GM18858 (cell line): ENCODE data around the gene TSPAN18.

ENCODE experiments used
- ATAC-seq: cut with Tn5 transposase; IDR thresholded peaks from one replicate; pipeline ENCODE4 v1.9.1; 2021; ENCODE audit not compliant: unreplicated experiment

Gene TSPAN18, protein sequence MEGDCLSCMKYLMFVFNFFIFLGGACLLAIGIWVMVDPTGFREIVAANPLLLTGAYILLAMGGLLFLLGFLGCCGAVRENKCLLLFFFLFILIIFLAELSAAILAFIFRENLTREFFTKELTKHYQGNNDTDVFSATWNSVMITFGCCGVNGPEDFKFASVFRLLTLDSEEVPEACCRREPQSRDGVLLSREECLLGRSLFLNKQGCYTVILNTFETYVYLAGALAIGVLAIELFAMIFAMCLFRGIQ

DNA sequence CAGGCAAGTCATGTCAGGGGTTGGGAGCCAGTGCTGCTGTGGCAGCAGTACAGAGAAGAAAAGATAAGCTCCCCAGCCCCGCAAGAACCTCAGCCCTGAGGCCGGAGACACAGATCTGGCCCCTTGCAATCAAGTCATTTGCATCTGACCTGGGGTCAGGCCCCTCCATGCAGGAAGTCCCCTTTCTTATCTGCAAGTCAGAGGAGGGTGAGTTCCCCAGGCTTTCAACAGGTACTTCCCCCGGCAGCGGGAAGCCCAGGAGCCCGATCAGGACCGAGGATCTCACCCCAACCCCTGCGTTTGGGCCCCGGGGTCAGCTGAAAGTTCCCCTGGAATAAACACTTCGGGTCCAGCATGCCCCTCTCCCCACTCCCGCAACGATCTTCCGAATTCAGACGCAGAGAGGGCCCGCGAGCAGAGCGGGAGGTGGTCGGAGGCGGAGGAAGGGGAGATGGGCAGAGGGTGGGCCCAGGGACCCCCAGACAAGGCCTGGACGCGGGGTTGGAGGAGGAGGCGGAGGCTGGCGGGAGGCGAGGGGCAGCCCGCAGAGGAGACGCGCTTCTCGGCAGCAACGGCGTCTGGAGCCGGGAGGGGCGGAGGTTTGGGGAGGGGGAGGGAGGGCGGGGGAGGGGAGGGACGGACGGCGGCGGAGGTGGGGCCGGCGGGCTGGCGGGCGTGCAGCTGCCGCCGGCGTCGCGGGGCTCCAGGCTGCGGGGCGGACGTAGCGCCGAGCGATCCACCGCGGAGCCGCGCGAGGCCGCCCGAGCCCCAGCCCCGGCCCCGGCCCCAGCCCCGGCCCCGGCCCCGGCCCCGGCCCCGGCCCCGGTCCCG is at the start of gene TSPAN18:
Gene TSPAN18, plus strand, starts transcription at position 680 of the 831 bp plus-strand sequence. CDS start 179,455 bp downstream, outside the sequence.
- ATAC-seq, result peak; percentile 87

DNA sequence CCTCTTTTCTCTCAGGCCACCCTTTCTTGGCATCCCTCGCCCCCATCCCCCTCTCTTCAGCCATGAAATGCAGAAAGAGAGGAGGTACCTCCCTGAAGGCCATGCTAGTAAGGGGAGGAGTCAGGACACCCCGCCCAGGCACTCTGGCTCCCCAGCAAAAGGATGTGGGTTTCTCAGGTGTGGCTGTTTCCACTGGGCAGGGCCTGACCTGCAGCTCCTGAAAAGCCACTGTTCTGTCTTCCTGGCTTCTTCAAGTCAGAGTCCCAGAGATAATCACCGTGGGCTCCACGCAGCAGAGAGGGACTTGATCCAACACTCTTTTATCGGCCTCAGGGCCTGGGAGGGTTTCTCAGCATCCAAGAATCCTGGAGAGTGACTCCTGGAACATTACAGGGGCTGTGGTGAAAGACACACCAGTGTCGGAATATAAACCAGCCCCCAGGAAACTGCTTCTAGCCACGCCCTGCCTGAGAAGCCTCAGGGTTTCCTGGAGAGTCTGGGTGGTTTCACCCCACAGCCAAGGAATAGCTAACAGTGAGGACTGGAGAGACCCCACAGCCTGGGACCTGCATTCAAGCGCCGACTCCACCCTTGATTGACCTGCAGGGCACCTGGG is 45.7 kb upstream of the TSPAN18 start:
- ATAC-seq, result no peak

DNA sequence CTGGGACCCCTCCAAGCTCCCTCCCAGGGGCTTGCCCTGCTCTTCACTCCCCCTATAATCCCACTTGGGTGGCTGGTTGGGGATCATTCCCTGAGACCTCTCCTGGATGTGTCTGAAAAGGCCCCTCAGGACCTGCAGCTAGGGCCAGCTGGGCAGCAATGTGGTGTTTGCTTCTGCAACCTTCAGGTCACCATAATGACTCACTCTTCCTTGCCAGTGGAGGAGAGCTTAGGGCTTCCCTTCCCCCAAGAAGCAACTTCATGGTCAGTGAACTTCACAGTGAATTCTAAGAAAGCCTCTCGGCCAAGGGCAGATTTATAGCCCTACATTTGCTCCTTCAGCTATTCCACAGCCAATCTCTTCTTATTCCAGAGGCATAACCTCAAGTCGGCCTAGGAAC is 45.1 kb upstream of the TSPAN18 start:
- ATAC-seq, result no peak

DNA sequence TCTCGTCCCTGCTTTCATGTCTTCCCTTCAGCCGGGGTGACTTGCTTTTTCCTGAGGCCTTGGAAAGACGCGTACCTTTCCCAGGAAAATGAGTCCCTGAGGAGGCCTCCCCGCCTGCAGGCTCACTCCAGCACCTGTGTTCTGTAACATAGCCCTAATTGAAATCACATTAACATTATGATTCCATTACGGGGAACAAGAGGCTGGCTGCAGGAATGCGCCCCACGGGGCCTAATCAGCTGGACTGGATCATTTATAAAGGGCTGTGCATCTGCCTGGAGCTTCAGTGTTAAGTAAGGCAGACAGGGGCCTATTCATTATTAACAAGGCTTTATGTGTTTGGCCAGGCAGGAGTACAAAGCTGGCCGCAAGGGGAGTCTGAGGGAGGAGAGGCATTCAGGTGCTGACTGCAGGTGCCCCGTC is 41.9 kb upstream of the TSPAN18 start:
- no peak for ATAC-seq

DNA sequence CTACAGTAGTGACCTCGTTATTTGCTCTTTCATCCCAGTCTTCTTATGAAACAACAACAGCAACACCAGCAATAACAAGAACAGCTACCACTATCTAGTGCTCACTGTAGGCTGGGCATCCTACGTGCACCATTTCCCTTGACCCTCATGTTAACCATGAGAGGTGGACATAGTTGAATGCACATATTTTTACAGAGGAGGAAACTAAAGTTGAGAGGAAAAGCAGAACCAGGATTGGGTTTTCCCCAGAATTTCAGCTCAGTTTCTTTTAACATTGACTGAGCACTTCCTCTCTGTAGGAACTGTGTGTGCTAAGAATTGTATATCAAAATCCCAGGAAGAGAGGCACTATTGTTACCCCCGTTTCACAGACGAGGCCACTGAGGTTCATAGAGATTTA is 39.4 kb upstream of the TSPAN18 start:
- ATAC-seq, result no peak

DNA sequence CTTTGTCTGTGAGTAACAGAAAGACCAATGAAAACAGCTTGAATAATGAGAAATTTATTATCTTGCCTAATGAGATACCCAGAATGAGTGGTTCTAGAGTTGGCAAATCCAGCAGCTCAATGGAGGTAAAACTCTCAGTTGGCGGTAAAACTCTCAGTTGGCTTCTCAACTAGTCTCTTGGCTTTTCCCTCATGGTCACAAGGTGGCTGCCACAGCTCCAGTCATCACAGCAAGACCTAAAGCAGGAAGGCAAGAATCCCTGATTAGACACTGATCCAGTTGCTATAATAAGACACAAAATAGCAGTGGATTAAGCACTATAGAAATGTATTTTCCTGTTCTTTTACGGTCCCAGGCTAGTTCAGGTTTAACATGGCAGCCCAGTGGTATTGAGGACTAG is 37.5 kb upstream of the TSPAN18 start:
- ATAC-seq, result no peak

DNA sequence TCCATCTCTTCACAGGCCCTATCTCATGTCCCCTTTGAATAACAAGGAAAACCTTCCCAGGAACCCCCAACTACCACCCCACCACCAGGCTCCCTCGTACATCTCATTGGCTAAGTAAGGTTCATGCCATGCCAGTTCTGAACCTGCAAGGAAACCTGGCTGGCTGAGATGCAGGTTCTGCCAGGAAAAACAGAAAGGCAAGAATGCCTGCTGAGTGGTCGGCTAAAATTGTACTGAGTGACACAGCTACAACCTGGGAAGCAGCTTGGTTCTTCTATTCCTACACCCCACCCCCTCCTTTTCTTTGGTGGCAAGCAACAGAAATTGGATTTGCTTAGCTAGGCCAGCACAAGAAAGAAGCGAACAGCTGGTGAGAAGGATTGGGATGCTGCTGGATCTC is 36.1 kb upstream of the TSPAN18 start:
- ATAC-seq, result no peak

DNA sequence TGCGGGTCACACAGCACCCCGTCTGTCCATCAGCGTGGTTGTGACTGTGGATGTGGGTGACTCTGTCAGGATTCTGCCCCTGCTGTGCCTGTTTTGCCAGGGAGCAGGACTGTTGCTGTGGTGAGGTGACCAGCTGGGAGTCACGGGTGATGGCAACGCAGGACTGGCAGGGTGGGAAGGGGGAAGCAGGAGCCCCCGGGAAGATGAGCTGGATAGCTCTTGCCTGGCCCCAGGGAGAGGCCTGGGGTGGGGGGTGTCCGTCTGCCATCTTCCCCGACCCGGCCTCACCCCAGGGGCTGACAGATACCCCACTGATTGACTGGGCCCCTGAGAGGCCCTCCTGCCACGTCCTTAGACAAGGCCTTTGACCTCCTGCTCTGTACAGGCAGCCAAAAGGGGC is 34.3 kb upstream of the TSPAN18 start:
- no peak for ATAC-seq

DNA sequence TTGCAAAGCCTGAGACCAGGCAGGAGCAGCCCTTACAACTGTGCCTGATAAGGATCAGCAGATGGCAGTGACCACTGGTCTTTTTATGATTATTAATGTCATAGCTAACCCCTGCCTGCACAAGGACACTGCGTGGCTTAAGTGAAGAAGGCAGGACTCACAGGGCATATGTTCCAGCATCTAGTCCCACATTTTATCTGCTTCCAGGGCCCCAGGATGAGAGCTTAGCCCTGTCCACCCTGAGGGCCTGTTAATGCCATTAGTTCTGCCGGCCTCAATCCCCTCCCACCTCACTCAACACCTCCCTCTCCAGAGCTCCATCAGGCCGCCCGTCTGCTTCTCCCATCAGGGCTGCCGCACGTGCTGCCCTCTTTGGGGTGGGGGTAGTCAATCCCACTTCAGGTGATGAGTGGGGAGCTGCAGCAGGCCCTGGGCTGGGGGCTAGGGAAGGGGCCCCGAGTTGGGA is 33.1 kb upstream of the TSPAN18 start:
- ATAC-seq, result no peak

DNA sequence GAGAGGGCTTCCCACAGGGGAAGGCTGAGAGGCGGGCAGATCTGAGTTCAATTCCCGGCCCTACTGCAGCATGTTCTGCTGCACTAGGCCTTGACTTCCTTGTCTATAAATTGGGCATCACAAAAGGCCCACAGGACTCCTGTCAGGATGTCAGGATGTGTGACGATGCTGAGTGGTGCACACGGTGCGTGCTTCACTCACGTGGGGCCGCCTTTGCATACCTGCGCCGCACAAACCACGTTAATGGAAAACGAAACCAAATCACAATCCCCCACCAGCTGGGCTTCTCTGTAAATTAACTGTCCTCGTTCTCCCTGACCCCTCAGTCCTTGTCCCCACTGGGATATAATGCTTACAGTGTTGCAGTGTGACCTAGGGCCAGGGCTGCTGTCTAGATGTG is 32.3 kb upstream of the TSPAN18 start:
- no peak for ATAC-seq

DNA sequence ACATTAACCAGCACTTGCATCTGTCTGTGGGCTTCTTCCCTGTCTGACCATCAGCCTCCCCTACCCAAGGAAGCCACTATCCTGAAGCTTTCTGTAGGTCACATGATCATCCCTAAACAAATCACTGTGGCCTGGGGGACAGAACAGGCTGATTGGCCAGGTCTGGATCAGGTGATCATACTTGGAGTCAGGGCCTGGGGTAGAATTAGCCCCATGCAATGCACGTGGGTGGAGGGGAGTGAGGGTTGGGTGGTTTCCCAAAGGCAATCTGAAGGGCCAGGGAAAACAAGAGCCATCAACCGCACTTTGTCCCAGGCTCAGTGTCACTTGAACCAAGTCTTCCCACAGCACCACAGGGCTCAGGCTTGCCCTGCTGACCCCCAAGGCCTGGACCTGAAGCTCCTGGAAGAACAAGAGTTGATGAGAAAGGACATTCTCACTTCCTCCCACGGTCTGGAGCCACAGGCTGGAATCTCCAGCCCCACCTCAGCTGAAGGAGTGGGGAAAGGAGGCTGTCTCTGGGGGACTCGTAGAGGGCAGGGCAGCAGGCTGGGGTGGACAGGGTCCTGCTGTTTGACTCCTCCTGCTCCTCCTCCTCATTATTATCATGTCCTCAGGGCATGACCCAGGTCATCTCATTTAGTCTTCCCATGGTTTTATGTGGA is 31.5 kb upstream of the TSPAN18 start:
- no peak for ATAC-seq

DNA sequence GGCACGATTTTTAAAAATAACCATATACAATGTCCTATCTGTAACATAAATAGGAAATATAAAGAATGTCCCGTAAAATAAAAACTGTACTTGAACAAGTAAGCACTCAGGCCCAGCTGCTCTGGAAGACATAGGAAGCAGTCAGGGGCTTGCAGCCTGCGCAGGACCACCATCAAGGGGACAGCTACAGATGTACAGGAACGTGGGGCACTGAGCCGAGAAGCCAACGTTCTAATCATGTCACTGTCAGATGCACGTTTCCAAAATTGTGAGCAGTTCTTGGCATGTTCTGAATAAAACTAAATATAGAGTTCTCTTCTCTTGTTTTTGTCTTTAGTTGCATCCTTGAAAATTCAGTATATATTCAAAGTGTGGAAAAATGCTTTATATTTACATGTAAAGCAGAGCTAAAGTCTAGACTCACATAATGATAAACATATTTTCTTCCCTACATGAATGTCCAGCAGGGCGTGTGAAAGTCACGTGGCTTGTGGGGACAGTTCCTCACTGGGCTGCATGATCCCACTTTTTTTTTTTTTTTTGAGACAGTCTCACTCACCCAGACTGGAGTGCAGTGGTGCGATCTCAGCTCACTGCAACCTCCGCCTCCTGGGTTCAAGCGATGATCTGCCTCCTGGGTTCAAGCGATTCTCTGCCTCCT is 28.4 kb upstream of the TSPAN18 start:
- ATAC-seq, result no peak

DNA sequence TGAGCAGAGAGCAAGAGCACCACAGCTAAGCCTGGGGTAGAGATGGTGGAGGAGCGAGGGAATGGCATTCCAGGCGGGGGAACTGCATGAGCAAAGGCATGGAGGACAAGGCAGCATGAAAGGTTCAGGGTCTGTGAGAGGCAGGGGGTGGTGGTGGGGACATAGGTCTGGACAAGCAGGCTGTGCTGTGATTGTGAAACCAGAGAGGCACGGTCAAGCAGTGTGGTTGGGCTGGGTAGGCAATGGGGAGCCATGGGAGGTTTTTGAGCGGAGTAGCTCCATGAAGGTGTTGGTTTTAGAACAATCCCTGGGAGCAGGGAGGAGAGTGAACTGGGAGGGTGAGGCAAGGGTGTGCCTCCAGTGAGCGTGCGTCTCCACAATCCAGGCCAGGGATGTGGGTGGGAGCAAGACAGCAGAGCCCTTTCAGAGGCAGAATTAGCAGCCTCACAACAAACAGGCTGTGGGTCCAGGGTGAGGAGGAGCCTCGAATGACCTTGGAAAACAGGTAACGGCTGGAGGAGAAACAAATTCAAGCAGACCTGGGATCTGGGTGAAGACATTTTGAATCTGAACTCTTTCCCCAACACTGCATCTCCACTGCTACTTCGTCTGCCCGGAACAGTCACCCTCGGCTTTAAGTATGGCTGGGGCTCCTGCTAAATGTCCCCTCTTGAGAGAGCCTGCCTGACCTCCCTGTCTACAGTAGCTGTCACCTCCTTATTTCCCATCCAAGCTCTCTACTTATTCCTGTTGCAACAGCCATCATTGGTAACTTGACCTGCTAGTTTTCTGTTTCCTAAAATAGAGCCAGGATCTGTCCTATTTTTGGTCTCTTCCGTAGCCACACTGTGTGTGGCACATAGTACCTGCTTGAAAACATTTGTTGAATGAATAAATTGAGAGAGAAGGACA is 27.0 kb upstream of the TSPAN18 start:
- no peak for ATAC-seq

DNA sequence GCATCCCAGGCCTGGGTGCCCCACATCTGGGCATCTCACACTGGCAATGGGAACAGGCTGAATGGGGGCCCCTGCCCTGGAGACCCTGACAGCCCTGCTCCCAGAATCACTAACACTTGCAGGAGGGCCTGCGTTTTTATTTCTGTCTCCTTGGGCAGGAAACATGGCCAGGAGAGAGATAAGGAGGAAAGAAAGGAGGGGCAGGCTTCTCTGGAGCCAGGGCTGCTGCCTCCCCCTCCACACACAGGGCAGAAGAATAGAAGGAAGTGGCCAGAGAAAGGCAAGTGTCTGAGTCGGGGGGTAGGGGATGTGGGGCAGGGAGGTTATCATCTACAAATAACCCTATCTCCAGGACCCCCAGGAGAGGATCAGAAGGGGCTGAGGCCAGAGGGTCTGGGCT is 25.5 kb upstream of the TSPAN18 start:
- ATAC-seq, result no peak

DNA sequence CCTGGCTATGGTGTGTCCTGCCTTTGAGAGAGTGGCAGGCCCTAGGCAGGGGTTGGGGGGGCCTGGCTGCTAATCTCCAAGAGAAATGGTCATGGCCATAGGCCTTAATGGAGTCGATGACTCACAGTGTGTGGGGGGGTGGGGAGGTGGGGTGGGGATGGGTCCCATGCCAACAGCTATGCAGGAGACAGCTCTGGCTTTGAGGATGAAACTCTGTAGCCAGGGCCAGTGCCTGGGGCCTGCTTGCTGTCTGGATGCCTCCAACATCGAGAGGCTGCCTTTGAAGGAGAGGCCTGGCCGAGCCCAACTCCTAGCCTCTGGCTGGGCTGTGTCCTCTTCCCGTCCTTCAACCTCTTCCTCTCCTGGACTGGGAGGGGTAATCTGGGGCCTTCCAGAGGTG is 23.9 kb upstream of the TSPAN18 start:
- no peak for ATAC-seq

DNA sequence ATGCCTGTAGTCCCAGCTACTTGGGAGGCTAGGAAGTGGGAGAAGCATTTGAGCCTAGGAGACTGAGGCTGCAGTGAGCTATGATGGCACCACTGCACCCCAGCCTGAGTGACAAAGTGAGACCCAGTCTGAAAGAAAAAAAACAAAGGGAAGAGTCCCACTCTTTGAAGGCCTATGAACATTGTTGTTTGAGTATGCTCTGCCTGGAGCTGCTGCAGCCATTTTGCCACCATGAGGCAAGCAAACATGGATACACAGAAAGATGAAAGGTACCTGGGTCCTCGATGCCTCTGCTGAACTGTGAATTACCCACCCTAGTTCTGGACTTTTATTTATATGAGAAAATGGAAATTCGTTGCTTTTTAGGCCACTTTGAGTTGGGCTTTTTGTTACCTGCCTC is 19.7 kb upstream of the TSPAN18 start:
- no peak for ATAC-seq

DNA sequence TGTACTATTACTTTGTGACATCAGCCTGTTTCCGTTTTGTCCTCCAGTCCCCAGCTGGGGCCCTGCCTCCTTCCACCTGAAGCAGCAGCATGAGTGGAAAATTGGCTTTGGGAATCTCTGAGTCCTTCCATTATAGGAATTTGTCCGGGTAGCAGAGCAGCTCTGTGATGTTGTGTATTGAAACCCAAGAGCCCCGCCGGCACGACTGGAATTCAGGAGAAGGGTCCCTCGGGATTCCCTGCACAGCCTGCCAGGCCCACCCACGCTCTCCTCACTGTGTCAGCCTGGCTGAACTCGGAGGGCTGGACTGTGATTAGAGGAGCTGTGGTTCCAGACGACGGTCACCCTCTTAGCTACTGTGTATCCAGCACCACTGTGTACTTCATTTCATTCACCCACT is 18.8 kb upstream of the TSPAN18 start:
- ATAC-seq, result no peak

DNA sequence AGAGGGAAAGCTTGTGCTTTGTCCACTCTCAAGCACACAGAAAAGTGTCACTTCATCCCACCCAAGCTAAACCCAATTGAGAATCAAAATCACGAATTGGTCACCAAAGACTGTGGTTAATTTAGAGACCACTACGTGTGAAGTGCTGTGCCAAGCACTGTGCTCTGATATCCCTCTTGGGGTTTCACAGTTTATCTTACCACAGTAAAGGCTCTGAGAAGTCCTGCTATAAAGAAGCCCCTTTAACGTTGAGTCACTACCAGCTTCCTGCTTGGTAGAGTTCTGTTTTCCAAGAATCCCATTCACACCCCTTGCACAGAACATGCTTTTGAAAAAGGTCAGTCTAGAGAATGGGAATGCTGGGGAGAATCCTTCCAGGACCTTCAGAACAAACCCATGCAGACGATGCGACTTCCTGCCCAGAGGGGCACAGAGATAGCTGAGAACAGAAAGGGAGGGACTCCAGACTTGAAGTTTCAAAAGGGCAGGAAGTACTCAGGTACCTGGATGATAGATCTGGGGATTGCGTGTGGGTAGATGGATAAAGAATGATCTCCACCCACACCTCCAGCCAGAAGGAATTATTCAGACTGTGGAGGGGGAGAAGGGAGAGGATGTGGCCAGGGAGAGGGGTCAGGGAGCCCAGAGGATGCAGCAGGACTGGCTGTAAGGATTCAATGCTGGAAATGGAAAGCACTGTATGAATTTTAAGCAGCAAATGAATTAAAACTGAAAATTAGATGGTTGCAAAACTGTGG is 18.1 kb upstream of the TSPAN18 start:
- ATAC-seq, result no peak

DNA sequence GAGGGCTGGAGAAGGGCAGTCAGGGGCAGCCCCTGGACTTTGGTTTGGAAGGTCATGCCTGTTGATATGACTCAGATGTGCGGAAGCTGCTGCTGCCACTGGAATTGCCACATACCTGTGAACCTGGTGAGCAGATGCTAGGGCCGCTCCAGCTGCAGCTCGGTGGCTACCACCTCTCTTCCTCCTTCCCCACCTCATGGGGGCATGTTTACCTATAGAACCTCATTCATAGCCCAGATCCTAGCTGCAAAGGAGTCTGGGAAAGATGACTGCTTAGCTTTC is 17.5 kb upstream of the TSPAN18 start:
- no peak for ATAC-seq
